Muscle of leg (tissue), 11 donors: Measurements from ENCODE around the gene GPX4. TPM values are rescaled to one million over a fixed set of nuclear protein-coding genes. Genes with fewer than 3 reads are reported as not detected.

ENCODE experiments used
- DNase-seq: peaks from one replicate; pipeline ENCODE4 v3.0.0; 2013
- H3K27ac ChIP-seq: one replicate; pipeline ENCODE4 v1.5.1; 2013; ENCODE audit warnings: mild to moderate bottlenecking, low read length, control low read depth
- H3K27me3 ChIP-seq: one replicate; pipeline ENCODE4 v1.6.1; 2013; ENCODE audit warnings: low read length; ENCODE audit not compliant: control insufficient read depth, insufficient read depth
- H3K36me3 ChIP-seq: one replicate; pipeline ENCODE4 v1.6.1; 2013; ENCODE audit warnings: low read length; ENCODE audit not compliant: control insufficient read depth, insufficient read depth
- H3K4me1 ChIP-seq: one replicate; pipeline ENCODE4 v1.6.1; 2013; ENCODE audit warnings: low read length; ENCODE audit not compliant: control insufficient read depth, insufficient read depth
- H3K4me3 ChIP-seq: one replicate; pipeline ENCODE4 v1.5.1; 2013; ENCODE audit warnings: low read length, control low read depth
- H3K9me3 ChIP-seq: replicated peaks from 2 replicates; pipeline ENCODE4 v1.6.1; 2013; ENCODE audit warnings: low read depth, low read length; ENCODE audit not compliant: control insufficient read depth
- WGBS: methylation state at CpG from one replicate; pipeline ENCODE4 v1.1.5; 2013; ENCODE audit warnings: missing lambda C conversion rate; ENCODE audit not compliant: insufficient coverage; 5-methylcytosine and 5-hydroxymethylcytosine counted together
- polyA plus RNA-seq, 8 donors: library from polyadenylated mRNA; unstranded; fragments of 120-200 nt; gene quantifications; one replicate each; pipeline versions ENCODE4 v1.2.1 to v1.2.3, GENCODE V29; 2013; ENCODE audit warnings: inconsistent platforms in 1 of 8, low replicate concordance in 1 of 8; ENCODE audit not compliant: insufficient read length in 8 of 8, insufficient read depth in 1 of 8
- total RNA-seq: library from RNA; stranded (reverse); fragments of 120-200 nt; gene quantifications from one replicate; pipeline ENCODE4 v1.2.4, GENCODE V29; 2013

The GPX4 gene
- total and polyA plus RNA-seq, 9 donors = 145 to 203 (median 162) TPM

DNA sequence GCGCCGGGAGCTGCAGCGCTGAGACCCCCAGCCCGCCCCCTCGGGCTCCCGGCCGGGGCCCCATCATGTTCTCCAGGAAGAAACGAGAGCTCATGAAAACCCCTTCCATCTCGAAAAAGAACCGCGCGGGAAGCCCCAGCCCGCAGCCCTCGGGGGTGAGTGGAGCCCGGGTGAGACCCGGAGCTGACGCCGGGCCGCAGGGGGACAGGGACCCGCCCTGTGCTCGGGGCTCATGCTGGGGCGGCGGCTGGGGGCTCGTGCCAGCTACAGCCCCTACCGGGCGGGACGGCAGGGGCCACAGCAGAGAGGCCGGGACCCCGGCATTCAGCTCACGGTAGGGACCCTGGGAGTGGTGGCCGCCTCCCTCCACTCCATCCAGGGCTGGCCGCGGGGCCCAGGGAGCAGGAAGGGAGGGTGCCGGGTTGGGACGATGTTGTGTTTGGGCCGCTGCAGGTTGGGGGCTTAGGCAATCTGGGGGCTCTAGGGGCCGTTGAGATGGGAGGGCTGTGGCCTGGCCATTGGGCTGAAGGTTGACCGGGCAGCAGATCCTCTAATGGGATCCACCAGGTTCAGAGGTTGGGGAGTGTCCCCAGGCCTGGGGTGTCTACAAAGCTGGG is 36.3 kb upstream of the GPX4 start:
- peaks cover 87% of the 10 kb centered on the region for H3K27me3 ChIP-seq
- DNase-seq = no peak
- peak overlapping the region; percentile 35 for H3K4me3 ChIP-seq
- no peak overlapping the region for H3K27ac ChIP-seq
- 3% methylated on average over 29 of the region's 38 CpGs for WGBS
- no peaks in the 10 kb centered on the region for H3K9me3 ChIP-seq
- H3K36me3 ChIP-seq = no peaks in the 10 kb centered on the region
- peaks cover 43% of the 10 kb centered on the region for H3K4me1 ChIP-seq

GRCh38 chr19:1068009-1069001 is 35.5 kb upstream of the GPX4 start:
- H3K27me3 ChIP-seq = peaks cover 96% of the 10 kb centered on the region
- H3K4me1 ChIP-seq = peaks cover 43% of the 10 kb centered on the region
- H3K36me3 ChIP-seq = no peaks in the 10 kb centered on the region
- H3K4me3 ChIP-seq = peak overlapping the region; percentile 35
- no peak for DNase-seq
- H3K9me3 ChIP-seq = no peaks in the 10 kb centered on the region
- WGBS = 80% methylated on average over 36 of the region's 45 CpGs
- no peak overlapping the region for H3K27ac ChIP-seq

DNA sequence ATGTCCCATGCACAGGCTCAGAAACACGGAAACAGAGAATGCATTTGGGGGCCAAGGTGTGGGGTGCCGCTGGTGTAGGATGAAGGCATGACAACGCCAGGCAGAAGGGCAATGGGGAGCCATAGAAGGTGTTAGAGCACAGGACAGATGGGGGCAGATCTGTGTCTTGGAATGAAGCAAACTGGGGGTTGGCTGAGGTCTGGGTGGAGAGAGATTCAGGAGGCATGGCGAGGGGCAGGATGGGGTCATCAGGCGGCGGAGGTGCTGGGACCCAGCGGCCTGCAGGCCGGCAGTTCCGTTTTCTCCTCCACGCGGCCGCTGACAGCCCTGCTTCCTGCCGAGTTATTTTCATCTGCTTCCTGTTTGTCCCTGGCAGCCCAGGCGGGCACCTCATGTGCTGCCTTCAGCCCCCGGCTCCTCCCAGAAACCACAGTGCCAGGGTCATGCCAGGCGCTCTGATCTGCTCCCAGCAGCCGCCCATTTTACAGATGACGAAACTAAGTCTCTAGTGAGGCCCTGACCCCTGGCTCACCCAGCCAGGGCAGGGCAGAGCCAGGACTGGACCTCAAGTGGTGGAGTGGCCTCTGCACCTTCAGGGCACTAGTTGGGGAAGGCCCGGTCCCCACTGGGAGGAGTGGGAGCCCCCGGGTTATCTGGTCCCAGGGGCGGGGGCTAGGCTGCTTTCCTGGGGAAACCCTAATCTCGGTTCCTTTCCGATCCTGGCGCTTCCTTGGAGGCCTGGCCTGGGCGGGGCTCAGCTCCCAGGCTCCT is 34.6 kb upstream of the GPX4 start:
- Histone ChIP-seq H3K4me1 (peaks cover 43% of the 10 kb centered on the region), H3K27ac (no peak overlapping the region), H3K27me3 (peaks cover 89% of the 10 kb centered on the region), H3K4me3 (no peak overlapping the region), H3K9me3 (no peaks in the 10 kb centered on the region), H3K36me3 (no peaks in the 10 kb centered on the region)
- WGBS = 54% methylated on average over 15 of the region's 25 CpGs
- DNase-seq = peak; percentile 72

- no peak overlapping the region for H3K27ac ChIP-seq
- no peak overlapping the region for H3K4me3 ChIP-seq
- peaks cover 76% of the 10 kb centered on the region for H3K27me3 ChIP-seq
- H3K4me1 ChIP-seq = peaks cover 34% of the 10 kb centered on the region
- H3K9me3 ChIP-seq = no peaks in the 10 kb centered on the region
- DNase-seq = no peak
- 19% methylated on average over 19 of the region's 21 CpGs for WGBS
- H3K36me3 ChIP-seq = no peaks in the 10 kb centered on the region
Measured at GRCh38 chr19:1070576-1070930, 33.2 kb upstream of the GPX4 start.

DNA sequence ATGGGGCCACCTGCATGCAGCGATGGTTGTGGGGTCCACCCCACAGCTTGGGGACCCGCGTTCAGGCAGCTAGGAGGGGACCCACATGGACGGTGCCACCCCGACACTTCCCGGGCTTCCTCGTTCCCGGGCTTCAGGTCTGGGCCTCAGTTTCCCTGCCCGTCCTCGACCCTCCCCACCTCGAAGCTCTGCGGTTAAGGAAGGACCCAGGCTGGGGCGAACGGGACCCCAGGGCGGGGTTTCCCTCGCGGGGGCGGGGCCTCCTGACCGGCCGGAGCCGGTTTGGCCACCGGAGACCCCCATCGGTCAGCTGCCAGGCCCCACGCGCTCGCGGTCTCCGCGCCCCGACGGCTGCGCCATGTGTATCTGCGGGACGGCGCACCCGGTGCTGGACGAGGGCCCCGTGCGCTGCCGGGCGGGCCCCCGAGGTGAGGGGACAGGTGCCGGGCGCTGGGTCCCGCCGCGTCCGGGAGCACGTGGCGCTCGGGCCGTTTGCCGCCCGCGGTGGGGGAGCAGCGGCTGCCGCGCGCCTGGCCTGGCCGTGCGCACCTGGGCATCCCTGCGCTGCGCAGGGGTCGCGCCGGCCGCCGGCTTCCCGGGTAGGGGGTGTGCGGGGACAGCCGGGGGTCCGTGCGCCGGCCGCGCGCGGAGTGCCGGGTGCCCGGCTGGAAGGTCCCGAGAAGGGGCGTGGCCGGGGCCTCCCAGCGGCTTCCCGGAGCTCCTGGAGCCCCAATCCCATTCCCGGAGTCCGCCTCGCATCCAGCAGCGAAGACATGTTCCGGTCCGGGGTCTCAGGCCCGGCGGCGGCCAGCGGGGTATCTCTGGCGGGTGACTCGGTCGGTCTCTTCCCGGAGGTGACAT is 32.6 kb upstream of the GPX4 start:
- Histone ChIP-seq H3K27me3 (peaks cover 71% of the 10 kb centered on the region), H3K36me3 (no peaks in the 10 kb centered on the region), H3K4me3 (no peak overlapping the region), H3K27ac (no peak overlapping the region), H3K9me3 (no peaks in the 10 kb centered on the region), H3K4me1 (peaks cover 34% of the 10 kb centered on the region)
- 7% methylated on average over 99 of the region's 99 CpGs for WGBS
- no peak for DNase-seq

DNA sequence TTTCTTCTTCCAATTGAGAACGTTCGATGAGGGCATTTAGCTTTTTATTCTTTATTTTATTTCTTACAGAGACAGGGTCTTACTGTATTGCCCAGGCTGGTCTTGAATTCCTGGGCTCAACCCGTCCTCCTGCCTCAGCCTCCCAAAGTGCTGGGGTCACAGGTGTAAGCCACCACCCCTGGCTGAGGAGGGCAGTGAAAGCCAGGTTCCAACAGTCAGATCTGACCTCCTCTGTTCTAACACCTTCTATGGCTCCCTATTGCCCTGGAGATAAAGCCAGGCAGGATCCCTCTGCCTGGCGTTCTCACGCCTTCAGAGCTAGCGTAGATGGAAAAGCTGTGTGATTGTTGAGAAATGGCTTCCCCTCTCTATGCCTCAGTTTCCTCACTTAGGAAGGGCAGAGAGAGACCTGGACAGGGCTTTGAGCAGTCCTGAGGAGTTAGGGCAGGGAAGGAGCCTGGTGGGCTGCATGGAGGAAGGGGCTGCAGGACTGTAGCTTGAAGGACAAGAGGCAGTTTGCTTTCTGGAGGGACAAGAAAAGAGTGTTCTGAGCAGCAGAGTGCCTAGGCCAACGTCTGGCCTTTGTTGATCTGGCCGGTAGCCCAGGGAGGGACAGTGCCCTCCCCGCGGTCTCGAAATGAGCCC is 31.3 kb upstream of the GPX4 start:
- no peak overlapping the region for H3K27ac ChIP-seq
- no peaks in the 10 kb centered on the region for H3K9me3 ChIP-seq
- peaks cover 58% of the 10 kb centered on the region for H3K27me3 ChIP-seq
- DNase-seq = no peak
- no peaks in the 10 kb centered on the region for H3K36me3 ChIP-seq
- no peak overlapping the region for H3K4me3 ChIP-seq
- peaks cover 22% of the 10 kb centered on the region for H3K4me1 ChIP-seq
- WGBS = no CpG with 5 or more reads among the region's 11 CpGs

DNA sequence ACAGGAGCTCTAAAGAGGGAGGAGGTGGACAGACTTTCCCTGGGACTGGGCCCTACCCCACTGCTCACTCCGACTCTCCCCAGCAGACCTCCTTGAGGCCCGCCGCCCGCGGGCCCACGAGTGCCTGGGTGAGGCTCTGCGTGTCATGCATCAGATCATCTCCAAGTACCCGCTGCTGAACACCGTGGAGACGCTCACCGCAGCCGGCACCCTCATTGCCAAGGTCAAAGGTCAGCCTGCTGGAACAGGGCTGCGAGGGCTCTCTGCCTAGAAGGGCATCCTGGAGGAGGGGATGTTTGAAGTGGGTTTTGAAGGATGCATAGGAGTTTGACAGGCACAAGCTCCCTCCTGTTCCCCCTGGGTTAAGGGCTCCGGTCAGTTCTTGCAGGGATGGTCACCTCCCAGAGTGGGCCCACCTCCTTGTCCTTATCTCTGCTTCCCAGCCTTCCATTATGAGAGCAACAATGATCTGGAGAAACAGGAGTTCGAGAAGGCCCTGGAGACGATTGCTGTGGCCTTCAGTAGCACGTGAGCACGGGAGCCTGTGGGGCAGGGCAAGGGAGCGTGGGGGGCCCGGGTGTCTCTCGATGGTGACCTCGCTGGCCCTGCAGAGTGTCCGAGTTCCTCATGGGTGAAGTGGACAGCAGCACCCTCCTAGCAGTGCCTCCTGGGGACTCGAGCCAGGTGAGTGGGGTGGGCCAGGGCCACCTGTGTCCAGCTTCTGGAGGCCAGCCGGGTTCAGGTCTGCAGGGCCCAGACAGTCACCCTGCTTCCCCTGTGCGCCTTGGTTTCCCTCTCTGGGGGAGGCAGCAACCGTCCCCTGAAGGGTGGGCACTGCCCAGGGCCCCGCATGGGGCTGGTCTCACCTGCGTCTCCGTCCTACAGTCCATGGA is 30.5 kb upstream of the GPX4 start:
- DNase-seq = no peak
- H3K27me3 ChIP-seq = peaks cover 50% of the 10 kb centered on the region
- no peaks in the 10 kb centered on the region for H3K9me3 ChIP-seq
- H3K4me3 ChIP-seq = no peak overlapping the region
- 81% methylated on average over 23 of the region's 30 CpGs for WGBS
- no peaks in the 10 kb centered on the region for H3K36me3 ChIP-seq
- H3K4me1 ChIP-seq = peaks cover 21% of the 10 kb centered on the region
- H3K27ac ChIP-seq = no peak overlapping the region

DNA sequence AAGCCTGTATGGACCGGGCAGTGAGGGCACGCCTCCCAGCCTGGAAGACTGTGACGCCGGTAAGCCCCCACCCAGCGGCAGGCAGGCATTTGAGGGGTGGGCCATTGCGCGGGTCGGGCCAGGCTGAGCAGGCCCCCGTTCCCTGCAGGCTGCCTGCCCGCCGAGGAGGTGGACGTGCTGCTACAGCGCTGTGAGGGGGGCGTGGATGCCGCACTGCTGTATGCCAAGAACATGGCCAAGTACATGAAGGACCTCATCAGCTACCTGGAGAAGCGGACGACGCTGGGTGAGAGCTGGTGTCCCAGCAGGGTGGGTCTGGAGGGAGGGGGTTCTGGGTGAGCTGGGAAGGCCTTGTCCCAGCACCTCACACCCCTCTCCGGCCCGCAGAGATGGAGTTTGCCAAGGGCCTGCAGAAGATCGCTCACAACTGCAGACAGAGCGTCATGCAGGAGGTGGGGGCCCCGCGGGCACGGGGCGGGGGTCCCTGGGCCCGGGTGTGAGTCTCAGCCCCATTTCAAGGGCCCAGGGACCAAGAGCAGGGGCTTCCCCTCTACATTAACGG is 29.8 kb upstream of the GPX4 start:
- Histone ChIP-seq H3K27ac (no peak overlapping the region), H3K4me1 (peaks cover 21% of the 10 kb centered on the region), H3K9me3 (no peaks in the 10 kb centered on the region), H3K4me3 (no peak overlapping the region), H3K36me3 (no peaks in the 10 kb centered on the region), H3K27me3 (peaks cover 42% of the 10 kb centered on the region)
- WGBS = 81% methylated on average over 21 of the region's 28 CpGs
- DNase-seq = no peak
